Skeletal muscle satellite cell (primary cell): Measurements from ENCODE around the gene NFE2L2. TPM values are rescaled to one million over a fixed set of nuclear protein-coding genes. Genes with fewer than 3 reads are reported as not detected.
"Not testable (repeated sequence)": the region's sequence is repeated elsewhere in the genome, so short reads cannot be mapped to it uniquely, and the experiment has no call there.

Experiments used
- H3K27me3 ChIP-seq: 2 replicates; pipeline ENCODE4 v1.7.0; 2013; ENCODE audit warnings: low read length; ENCODE audit not compliant: control insufficient read depth, insufficient read depth
- H3K36me3 ChIP-seq: 2 replicates; pipeline ENCODE4 v1.7.0; 2013; ENCODE audit warnings: mild to moderate bottlenecking, control low read depth, low read length; ENCODE audit not compliant: insufficient read depth
- H3K4me1 ChIP-seq: 2 replicates; pipeline ENCODE4 v1.7.0; 2013; ENCODE audit warnings: low read length; ENCODE audit not compliant: control insufficient read depth, insufficient read depth
- H3K4me2 ChIP-seq: 2 replicates; pipeline ENCODE4 v1.7.0; 2013; ENCODE audit warnings: mild to moderate bottlenecking, low read length
- H3K4me3 ChIP-seq: 2 replicates; pipeline ENCODE4 v1.7.0; 2013; ENCODE audit warnings: low read length
- H3K9ac ChIP-seq: 2 replicates; pipeline ENCODE4 v1.7.0; 2013; ENCODE audit warnings: mild to moderate bottlenecking, low read depth, low read length, moderate library complexity
- H3K9me3 ChIP-seq: replicated peaks from 2 replicates; pipeline ENCODE4 v1.7.0; 2013; ENCODE audit warnings: mild to moderate bottlenecking, control low read depth, low read length
- small RNA-seq: library from RNA; depleted of rRNA; stranded (forward); fragments of <200 nt; gene quantifications from one replicate; pipeline ENCODE3, GENCODE V24; 2012

NFE2L2 gene

GRCh38 chr2:177186038-177186437 is 78.5 kb downstream of the NFE2L2 start:
- not testable (repeated sequence) for H3K9me3 ChIP-seq, H3K4me3 ChIP-seq, H3K4me2 ChIP-seq, H3K9ac ChIP-seq, H3K27me3 ChIP-seq, H3K36me3 ChIP-seq, H3K4me1 ChIP-seq

GRCh38 chr2:177184606-177185005 is 79.9 kb downstream of the NFE2L2 start:
- Histone ChIP-seq H3K27me3 (no peaks in the 10 kb centered on the region), H3K9ac (no peak overlapping the region), H3K4me3 (no peak overlapping the region), H3K4me2 (no peak overlapping the region), H3K4me1 (peaks cover 9% of the 10 kb centered on the region), H3K36me3 (no peaks in the 10 kb centered on the region), H3K9me3 (no peaks in the 10 kb centered on the region)

- Histone ChIP-seq H3K4me1 (peaks cover 9% of the 10 kb centered on the region), H3K36me3 (no peaks in the 10 kb centered on the region), H3K4me3 (no peak overlapping the region), H3K9ac (no peak overlapping the region), H3K27me3 (no peaks in the 10 kb centered on the region), H3K4me2 (no peak overlapping the region), H3K9me3 (no peaks in the 10 kb centered on the region)
Observed at GRCh38 chr2:177183860-177184259, 80.7 kb downstream of the NFE2L2 start.

Small RNAs within 50 kb of the gene (small RNA-seq; reads per million reads assigned to genes)
- gene MIR3128 (not detected), gene MIR6512 (not detected), gene RF00019 (not detected)
